K562 (cell line): ENCODE results near the gene RPTOR. TPM values are rescaled to one million over a fixed set of nuclear protein-coding genes. Genes with fewer than 3 reads are reported as not detected.
A peak's percentile ranks its signal among the peaks of the same experiment; 100 is the strongest.

Experiments used
- ATAC-seq: fragments of 200-7000 bp; cut with Tn5 transposase; 3 replicates; pipeline ENCODE4 v1.9.1; 2020; ENCODE audit warnings: moderate library complexity
- BruUV-seq: library from RNA; stranded (reverse); fragments of 400-500 nt; replicated peaks from 2 replicates; lab custom pipeline; 2021; lab: Mats Ljungman, UMichigan
- CTCF ChIA-PET: fragments of 300-600 bp; formaldehyde crosslinking; extraction: SDS; loops from one replicate; lab custom pipeline; 2021; ENCODE audit warnings: low intra/inter-chr PET ratio; lab: Yijun Ruan, JAX
- POLR2A ChIA-PET: fragments of 300-600, 350-650 bp; sonication (Branson Sonifier 250); formaldehyde crosslinking; extraction: SDS; loops from one replicate; lab custom pipeline; 2021; ENCODE audit warnings: antibody characterized with exemption, inconsistent platforms; lab: Yijun Ruan, JAX
- DNase-seq, 4 experiments: peaks; one replicate each; pipeline versions ENCODE4 v3.0.0 to v3.0.0-alpha.2; 2011 to 2018; ENCODE audit warnings: low spot score in 3 of 4, mixed read lengths in 3 of 4; ENCODE audit errors: extremely low read depth in 1 of 4
- FAIRE-seq: peaks from 2 replicates; lab custom pipeline; 2011; peaks lifted over from hg19 to GRCh38; lab: Jason Lieb, UNC
- H2AFZ ChIP-seq: 2 replicates; pipeline ENCODE4 v1.6.0; 2011; ENCODE audit warnings: low read depth, low read length, control low read depth, inconsistent platforms
- H3K27ac ChIP-seq: fragments of 200-600 bp; 3 replicates; pipeline ENCODE4 v1.8.0; 2011; ENCODE audit warnings: low read depth, mild to moderate bottlenecking, control low read depth, inconsistent platforms, low read length, moderate library complexity, mixed read lengths; ENCODE audit errors: extremely low read depth
- H3K27me3 ChIP-seq, 2 experiments: fragments of 300-600 bp in 1 of 2; 2 replicates in 1 of 2; 3 replicates in 1 of 2; pipeline versions ENCODE4 v1.6.0 to v1.8.0; 2011; ENCODE audit warnings: inconsistent platforms in 2 of 2, low read length in 2 of 2, mild to moderate bottlenecking in 1 of 2, mixed read lengths in 1 of 2, moderate library complexity in 1 of 2; ENCODE audit not compliant: control insufficient read depth in 2 of 2, insufficient read depth in 2 of 2
- H3K36me3 ChIP-seq: fragments of 300-600 bp; 3 replicates; pipeline ENCODE4 v1.8.0; 2011; ENCODE audit warnings: mild to moderate bottlenecking, low read length, inconsistent platforms; ENCODE audit not compliant: control insufficient read depth, insufficient read depth
- H3K4me1 ChIP-seq, 2 experiments: fragments of 200-600 bp in 1 of 2; replicated peaks in 1 of 2; 2 replicates in 1 of 2; 3 replicates in 1 of 2; pipeline versions ENCODE4 v1.5.1 to v1.8.0; 2011; ENCODE audit warnings: inconsistent platforms in 2 of 2, low read length in 2 of 2, mild to moderate bottlenecking in 1 of 2, mixed read lengths in 1 of 2, moderate library complexity in 1 of 2; ENCODE audit not compliant: control insufficient read depth in 2 of 2, insufficient read depth in 2 of 2
- H3K4me2 ChIP-seq: 2 replicates; pipeline ENCODE4 v1.6.1; 2011; ENCODE audit warnings: low read length, control low read depth, inconsistent platforms, mixed read lengths; ENCODE audit not compliant: insufficient read depth
- H3K4me3 ChIP-seq: fragments of 200-600 bp; sonication (generic), shearing (Covaris generic); 2 replicates; pipeline ENCODE4 v1.5.1; 2016; ENCODE audit warnings: control low read depth, inconsistent platforms
- H3K79me2 ChIP-seq: fragments of 200-600 bp; 3 replicates; pipeline ENCODE4 v1.8.0; 2011; ENCODE audit warnings: low read length, inconsistent platforms; ENCODE audit not compliant: control insufficient read depth, insufficient read depth
- H3K9ac ChIP-seq, 2 experiments: 2 replicates each; pipeline versions ENCODE4 v1.6.0 to v1.6.1; 2011; ENCODE audit warnings: low read depth in 2 of 2, low read length in 2 of 2, control low read depth in 1 of 2, inconsistent platforms in 1 of 2, mild to moderate bottlenecking in 1 of 2, mixed read lengths in 1 of 2; ENCODE audit not compliant: insufficient read depth in 1 of 2
- H3K9me1 ChIP-seq: one replicate; pipeline ENCODE4 v1.6.0; 2011; ENCODE audit warnings: inconsistent platforms, mild to moderate bottlenecking, low read length, moderate library complexity; ENCODE audit not compliant: control insufficient read depth, insufficient read depth
- H3K9me3 ChIP-seq: replicated peaks from 2 replicates; pipeline ENCODE4 v1.5.1; 2011; ENCODE audit warnings: low read depth, low read length, inconsistent platforms; ENCODE audit not compliant: control insufficient read depth, insufficient read depth
- H4K20me1 ChIP-seq: replicated peaks from 2 replicates; pipeline ENCODE4 v1.6.1; 2011; ENCODE audit warnings: low read length, inconsistent platforms, mixed read lengths; ENCODE audit not compliant: control insufficient read depth, insufficient read depth
- CHD1 ChIP-seq: fragments of 200-600 bp; sonication (generic); IDR thresholded peaks from one replicate; pipeline ENCODE4 v1.6.1; 2012; ENCODE audit warnings: mild to moderate bottlenecking, moderate library complexity, low read length, inconsistent platforms
- ELF4 ChIP-seq: fragments of 450-650 bp; formaldehyde crosslinking; IDR thresholded peaks from 2 replicates; pipeline ENCODE4 v1.4.0; 2022; ENCODE audit warnings: missing genetic modification characterization
- GABPA ChIP-seq: fragments of 200-800 bp; sonication (Bioruptor generic); conservative IDR thresholded peaks from 2 replicates; pipeline ENCODE4 v1.6.1; 2016; ENCODE audit warnings: low read depth, missing genetic modification characterization, missing compliant biosample characterization
- MLX ChIP-seq, 2 experiments: fragments of 450-650 bp in 1 of 2; sonication (generic) in 1 of 2; formaldehyde crosslinking; conservative IDR thresholded peaks; 2 replicates each; pipeline versions ENCODE4 v1.4.0 to v1.8.1; 2020 to 2022; ENCODE audit warnings: mild to moderate bottlenecking in 1 of 2, missing genetic modification reagents in 1 of 2
- MTA2 ChIP-seq: fragments of 450-650 bp; IDR thresholded peaks from 2 replicates; pipeline ENCODE4 v1.6.1; 2016; ENCODE audit warnings: low read depth
- NFE2 ChIP-seq: IDR thresholded peaks from 2 replicates; pipeline ENCODE4 v1.6.1; 2014; ENCODE audit warnings: antibody characterized with exemption, low read depth
- POLR2AphosphoS5 ChIP-seq: IDR thresholded peaks from 2 replicates; pipeline ENCODE4 v1.6.1; 2011; ENCODE audit warnings: mild to moderate bottlenecking, low read depth, low read length, moderate library complexity; ENCODE audit not compliant: control insufficient read depth, insufficient read depth
- U2AF1 ChIP-seq: fragments of 200-400 bp; formaldehyde crosslinking; optimal IDR thresholded peaks from 2 replicates; pipeline ENCODE3; 2017; ENCODE audit warnings: mild to moderate bottlenecking, low read depth, low read length, moderate library complexity
- ZBTB9 ChIP-seq: fragments of 450-650 bp; formaldehyde crosslinking; IDR thresholded peaks from 2 replicates; pipeline ENCODE4 v1.4.0; 2020; ENCODE audit warnings: mild to moderate bottlenecking, moderate library complexity
- ZFP1 ChIP-seq: fragments of 450-650 bp; formaldehyde crosslinking; IDR thresholded peaks from 2 replicates; pipeline ENCODE4 v1.4.0; 2020; ENCODE audit warnings: mild to moderate bottlenecking, mixed read lengths
- ZNF76 ChIP-seq: fragments of 250-450 bp; sonication (Bioruptor Pico); IDR thresholded peaks from 2 replicates; pipeline ENCODE4 v1.4.0; 2020; ENCODE audit warnings: mild to moderate bottlenecking, moderate library complexity, borderline replicate concordance
- WGBS: fragments of 100-300 bp; shearing (Covaris generic); methylation state at CpG from one replicate; pipeline ENCODE4 v1.1.6; 2016; ENCODE audit warnings: low coverage, mixed read lengths; ENCODE audit not compliant: insufficient coverage; ENCODE audit errors: missing lambda C conversion rate; 5-methylcytosine and 5-hydroxymethylcytosine counted together
- in situ Hi-C: fragments of 300-500 bp; cut with MboI; formaldehyde crosslinking; loops from 4 replicates; pipeline ENCODE4 v1.15.0; 2018; ENCODE audit warnings: inconsistent platforms, mixed read lengths
- intact Hi-C: fragments of 100-400 bp; cut with micrococcal nuclease; formaldehyde crosslinking; loops from 2 replicates; pipeline ENCODE4 v1.14.2; 2022
- polyA plus RNA-seq, 8 experiments: library from polyadenylated mRNA; depleted of rRNA in 4 of 8; stranded (reverse) in 5 of 8; unstranded in 3 of 8; fragments of >200 nt; fragmentation: Nextera tagmentation in 2 of 8; fragmentation: Illumina TruSeq in 1 of 8; extraction: Ambion mirVana in 2 of 8; extraction: Trizol in 1 of 8; gene quantifications; 2 replicates each; pipeline versions ENCODE4 v1.2.1 to v1.2.3, GENCODE V29; 2011 to 2014; ENCODE audit warnings: inconsistent platforms in 1 of 8, missing spikeins in 1 of 8
- total RNA-seq, 7 experiments: library from RNA; depleted of rRNA in 6 of 7; stranded (reverse); fragments of >200 nt in 6 of 7; fragmentation: Illumina TruSeq in 2 of 7; extraction: Trizol in 2 of 7; gene quantifications; 2 replicates each; pipeline versions ENCODE4 v1.2.1 to v1.2.3, GENCODE V29; 2011 to 2021; ENCODE audit warnings: low replicate concordance in 1 of 7
- TF ChIP-seq, protein P1 (sequence below): fragments of 450-650 bp; formaldehyde crosslinking; IDR thresholded peaks from 2 replicates; pipeline ENCODE4 v1.4.0; 2020; ENCODE audit warnings: mild to moderate bottlenecking, moderate library complexity
- TF ChIP-seq, protein P2 (sequence below): sonication (generic); formaldehyde crosslinking; IDR thresholded peaks from 2 replicates; pipeline ENCODE4 v1.8.0; 2023; ENCODE audit warnings: missing genetic modification reagents, mild to moderate bottlenecking, borderline replicate concordance

Gene RPTOR
- total and polyA plus RNA-seq, 9 of the 15 experiments (the other 6 are each of a cell fraction or from before 2014, with no cell fraction given) = 0.24 to 54.1 (median 10.2) TPM

GRCh38 chr17:80645706-80646325 is 101.2 kb downstream of the RPTOR start:
- peaks cover 15% of the 10 kb centered on the region; the same call in 1 of the 2 replicates for H4K20me1 ChIP-seq
- ChIA-PET POLR2A (interaction anchor here (0.6 kb wide), 1 partner anchor 78 kb away, joined by 3 read pairs; no protein-coding TSS in a partner anchor), CTCF (no interaction called here)
- 94% methylated on average over 11 of the region's 11 CpGs for WGBS
- ATAC-seq (no peak), DNase-seq (no peak), FAIRE-seq (no peak)
- H3K9me3 ChIP-seq = no peaks in the 10 kb centered on the region
- H3K4me1 ChIP-seq = peaks cover 11 to 17% of the 10 kb centered on the region in 2 experiments; a peak in 4 of 5 replicates
- no peak overlapping the region for H3K27ac ChIP-seq
- peaks cover 13% of the 10 kb centered on the region; the same call in 2 of the 3 replicates for H3K36me3 ChIP-seq
- H3K79me2 ChIP-seq = peaks cover 41% of the 10 kb centered on the region
- in situ Hi-C loops (no loop called here), intact Hi-C loops (loop anchor here (5.0 kb wide), 1 partner anchor 69 kb away; no protein-coding TSS in a partner anchor)
- H3K4me3 ChIP-seq = no peak overlapping the region
- H3K27me3 ChIP-seq = no peaks in the 10 kb centered on the region
- no peak overlapping the region for H2AFZ ChIP-seq
- H3K9ac ChIP-seq = no peak overlapping the region
- no peak overlapping the region for H3K4me2 ChIP-seq
- TSS peak; percentile 21 for BruUV-seq
- H3K9me1 ChIP-seq = no peaks in the 10 kb centered on the region
- no peak for TF ChIP-seq POLR2AphosphoS5
- no peak for TF ChIP-seq NFE2
- TF ChIP-seq U2AF1 = no peak
- TF ChIP-seq, protein P1, sequence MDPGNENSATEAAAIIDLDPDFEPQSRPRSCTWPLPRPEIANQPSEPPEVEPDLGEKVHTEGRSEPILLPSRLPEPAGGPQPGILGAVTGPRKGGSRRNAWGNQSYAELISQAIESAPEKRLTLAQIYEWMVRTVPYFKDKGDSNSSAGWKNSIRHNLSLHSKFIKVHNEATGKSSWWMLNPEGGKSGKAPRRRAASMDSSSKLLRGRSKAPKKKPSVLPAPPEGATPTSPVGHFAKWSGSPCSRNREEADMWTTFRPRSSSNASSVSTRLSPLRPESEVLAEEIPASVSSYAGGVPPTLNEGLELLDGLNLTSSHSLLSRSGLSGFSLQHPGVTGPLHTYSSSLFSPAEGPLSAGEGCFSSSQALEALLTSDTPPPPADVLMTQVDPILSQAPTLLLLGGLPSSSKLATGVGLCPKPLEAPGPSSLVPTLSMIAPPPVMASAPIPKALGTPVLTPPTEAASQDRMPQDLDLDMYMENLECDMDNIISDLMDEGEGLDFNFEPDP = no peak
- TF ChIP-seq MTA2 = no peak
- no peak for TF ChIP-seq GABPA (tag)
- no peak for TF ChIP-seq ZBTB9 (CRISPR knock-in tag)
- no peak for TF ChIP-seq ZNF76 (CRISPR knock-in tag)
- no peak for TF ChIP-seq ELF4 (CRISPR knock-in tag)
- TF ChIP-seq CHD1 = no peak
- no peak for TF ChIP-seq ZFP1 (CRISPR knock-in tag)
- TF ChIP-seq MLX (CRISPR knock-in tag; conservative IDR thresholded peaks at IDR 0.05) = no peak
- TF ChIP-seq, protein P2, sequence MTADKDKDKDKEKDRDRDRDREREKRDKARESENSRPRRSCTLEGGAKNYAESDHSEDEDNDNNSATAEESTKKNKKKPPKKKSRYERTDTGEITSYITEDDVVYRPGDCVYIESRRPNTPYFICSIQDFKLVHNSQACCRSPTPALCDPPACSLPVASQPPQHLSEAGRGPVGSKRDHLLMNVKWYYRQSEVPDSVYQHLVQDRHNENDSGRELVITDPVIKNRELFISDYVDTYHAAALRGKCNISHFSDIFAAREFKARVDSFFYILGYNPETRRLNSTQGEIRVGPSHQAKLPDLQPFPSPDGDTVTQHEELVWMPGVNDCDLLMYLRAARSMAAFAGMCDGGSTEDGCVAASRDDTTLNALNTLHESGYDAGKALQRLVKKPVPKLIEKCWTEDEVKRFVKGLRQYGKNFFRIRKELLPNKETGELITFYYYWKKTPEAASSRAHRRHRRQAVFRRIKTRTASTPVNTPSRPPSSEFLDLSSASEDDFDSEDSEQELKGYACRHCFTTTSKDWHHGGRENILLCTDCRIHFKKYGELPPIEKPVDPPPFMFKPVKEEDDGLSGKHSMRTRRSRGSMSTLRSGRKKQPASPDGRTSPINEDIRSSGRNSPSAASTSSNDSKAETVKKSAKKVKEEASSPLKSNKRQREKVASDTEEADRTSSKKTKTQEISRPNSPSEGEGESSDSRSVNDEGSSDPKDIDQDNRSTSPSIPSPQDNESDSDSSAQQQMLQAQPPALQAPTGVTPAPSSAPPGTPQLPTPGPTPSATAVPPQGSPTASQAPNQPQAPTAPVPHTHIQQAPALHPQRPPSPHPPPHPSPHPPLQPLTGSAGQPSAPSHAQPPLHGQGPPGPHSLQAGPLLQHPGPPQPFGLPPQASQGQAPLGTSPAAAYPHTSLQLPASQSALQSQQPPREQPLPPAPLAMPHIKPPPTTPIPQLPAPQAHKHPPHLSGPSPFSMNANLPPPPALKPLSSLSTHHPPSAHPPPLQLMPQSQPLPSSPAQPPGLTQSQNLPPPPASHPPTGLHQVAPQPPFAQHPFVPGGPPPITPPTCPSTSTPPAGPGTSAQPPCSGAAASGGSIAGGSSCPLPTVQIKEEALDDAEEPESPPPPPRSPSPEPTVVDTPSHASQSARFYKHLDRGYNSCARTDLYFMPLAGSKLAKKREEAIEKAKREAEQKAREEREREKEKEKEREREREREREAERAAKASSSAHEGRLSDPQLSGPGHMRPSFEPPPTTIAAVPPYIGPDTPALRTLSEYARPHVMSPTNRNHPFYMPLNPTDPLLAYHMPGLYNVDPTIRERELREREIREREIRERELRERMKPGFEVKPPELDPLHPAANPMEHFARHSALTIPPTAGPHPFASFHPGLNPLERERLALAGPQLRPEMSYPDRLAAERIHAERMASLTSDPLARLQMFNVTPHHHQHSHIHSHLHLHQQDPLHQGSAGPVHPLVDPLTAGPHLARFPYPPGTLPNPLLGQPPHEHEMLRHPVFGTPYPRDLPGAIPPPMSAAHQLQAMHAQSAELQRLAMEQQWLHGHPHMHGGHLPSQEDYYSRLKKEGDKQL (CRISPR knock-in tag) = no peak
